HCT116 (cell line): ENCODE measurements around the gene PLCB2. TPM values are rescaled to one million over a fixed set of nuclear protein-coding genes. Genes with fewer than 3 reads are reported as not detected.
A peak's percentile ranks its signal among the peaks of the same experiment; 100 is the strongest.

Source experiments
- ATAC-seq: fragments of 200-7000 bp; cut with Tn5 transposase; 2 replicates; pipeline ENCODE4 v1.9.1; 2020; ENCODE audit warnings: mild to moderate bottlenecking, moderate library complexity
- BruUV-seq: library from RNA; stranded (reverse); fragments of 400-500 nt; replicated peaks from 2 replicates; lab custom pipeline; 2021; lab: Mats Ljungman, UMichigan
- CTCF ChIA-PET: fragments of 300-600 bp; sonication (Branson Sonifier 250); formaldehyde crosslinking; loops from one replicate; lab custom pipeline; 2021; ENCODE audit warnings: antibody characterized with exemption; lab: Charles Lee
- POLR2A ChIA-PET: fragments of 300-600, 350-600 bp; sonication (Branson Sonifier 250); formaldehyde crosslinking; loops from one replicate; lab custom pipeline; 2021; ENCODE audit warnings: antibody characterized with exemption; lab: Charles Lee
- RAD21 ChIA-PET, 2 experiments: fragments of 300-600 bp; sonication (Branson Sonifier 250); formaldehyde crosslinking; loops; one replicate each; lab custom pipeline; 2023; ENCODE audit warnings: low total read pairs in 2 of 2; ENCODE audit not compliant: uncharacterized antibody in 2 of 2, unreplicated experiment in 2 of 2, low non-redundant PET in 1 of 2; lab: Charles Lee
- DNase-seq: peaks from one replicate; pipeline ENCODE4 v3.0.0-alpha.2; 2010; ENCODE audit warnings: low read depth, low spot score
- H2AFZ ChIP-seq: fragments of 200-600 bp; shearing (Covaris generic), sonication (generic); 2 replicates; pipeline ENCODE4 v1.6.1; 2017; ENCODE audit warnings: low read depth, mixed run types, mixed read lengths, antibody characterized with exemption, low read length; ENCODE audit not compliant: poor library complexity, severe bottlenecking
- H3K27ac ChIP-seq: 2 replicates; pipeline ENCODE4 v1.5.1; 2012; ENCODE audit warnings: low read depth, low read length
- H3K27me3 ChIP-seq: fragments of 200-600 bp; sonication (generic); 2 replicates; pipeline ENCODE4 v1.6.1; 2016; ENCODE audit warnings: mixed run types, low read length, mixed read lengths; ENCODE audit not compliant: insufficient read depth
- H3K36me3 ChIP-seq, 2 experiments: fragments of 200-500 bp in 1 of 2; fragments of 200-600 bp in 1 of 2; sonication (Bioruptor generic) in 1 of 2; sonication (generic) in 1 of 2; 2 replicates each; pipeline versions ENCODE4 v1.5.1 to v1.6.1; 2014 to 2016; ENCODE audit warnings: low read length in 2 of 2, inconsistent platforms in 1 of 2, mixed read lengths in 1 of 2, mixed run types in 1 of 2; ENCODE audit not compliant: insufficient read depth in 2 of 2, control insufficient read depth in 1 of 2
- H3K4me1 ChIP-seq, 2 experiments: fragments of 200-600 bp in 1 of 2; sonication (generic) in 1 of 2; 2 replicates each; pipeline versions ENCODE4 v1.5.1 to v1.6.1; 2012 to 2017; ENCODE audit warnings: low read length in 2 of 2, inconsistent platforms in 1 of 2, mild to moderate bottlenecking in 1 of 2, mixed read lengths in 1 of 2, mixed run types in 1 of 2, moderate library complexity in 1 of 2; ENCODE audit not compliant: insufficient read depth in 2 of 2, control insufficient read depth in 1 of 2
- H3K4me2 ChIP-seq: fragments of 200-600 bp; sonication (generic); 2 replicates; pipeline ENCODE4 v1.6.1; 2017; ENCODE audit warnings: mixed run types, low read length, mixed read lengths
- H3K4me3 ChIP-seq, 2 experiments: fragments of 200-600 bp in 1 of 2; sonication (generic) in 1 of 2; replicated peaks in 1 of 2; 2 replicates each; pipeline ENCODE4 v1.5.1; 2011 to 2016; ENCODE audit warnings: low read length in 2 of 2, control low read depth in 1 of 2, low read depth in 1 of 2, mild to moderate bottlenecking in 1 of 2, mixed read lengths in 1 of 2, mixed run types in 1 of 2
- H3K79me2 ChIP-seq: fragments of 200-600 bp; sonication (generic); 2 replicates; pipeline ENCODE4 v1.6.1; 2017; ENCODE audit warnings: mild to moderate bottlenecking, mixed run types, low read length, moderate library complexity, mixed read lengths; ENCODE audit not compliant: insufficient read depth
- H3K9ac ChIP-seq: fragments of 200-600 bp; sonication (generic); 2 replicates; pipeline ENCODE4 v1.6.1; 2016; ENCODE audit warnings: low read length, mixed read lengths
- H3K9me2 ChIP-seq: fragments of 200-600 bp; sonication (generic), shearing (Covaris generic); 2 replicates; pipeline ENCODE4 v1.6.1; 2017; ENCODE audit warnings: mixed run types, mild to moderate bottlenecking, moderate library complexity; ENCODE audit not compliant: insufficient read depth
- H3K9me3 ChIP-seq, 2 experiments: fragments of 200-500 bp in 1 of 2; fragments of 200-600 bp in 1 of 2; sonication (Bioruptor generic) in 1 of 2; sonication (generic) in 1 of 2; 2 replicates each; pipeline ENCODE4 v1.6.1; 2014 to 2017; ENCODE audit warnings: low read length in 2 of 2, mixed read lengths in 2 of 2, inconsistent platforms in 1 of 2, low read depth in 1 of 2, mild to moderate bottlenecking in 1 of 2, mixed run types in 1 of 2, moderate library complexity in 1 of 2; ENCODE audit not compliant: control insufficient read depth in 1 of 2, insufficient read depth in 1 of 2
- H4K20me1 ChIP-seq: fragments of 200-600 bp; sonication (generic), shearing (Covaris generic); 2 replicates; pipeline ENCODE4 v1.6.1; 2017; ENCODE audit warnings: mixed run types, mild to moderate bottlenecking, moderate library complexity; ENCODE audit not compliant: insufficient read depth
- CBX3 ChIP-seq: IDR thresholded peaks from 2 replicates; pipeline ENCODE4 v1.6.1; 2012; ENCODE audit warnings: low read depth
- FOSL1 ChIP-seq: IDR thresholded peaks from 2 replicates; pipeline ENCODE4 v1.6.1; 2012; ENCODE audit warnings: low read depth
- RAD21 ChIP-seq: IDR thresholded peaks from 2 replicates; pipeline ENCODE4 v1.6.1; 2012; ENCODE audit warnings: low read depth, mild to moderate bottlenecking
- YY1 ChIP-seq: IDR thresholded peaks from 2 replicates; pipeline ENCODE4 v1.6.1; 2011; ENCODE audit warnings: low read length, low read depth, moderate library complexity, mild to moderate bottlenecking; ENCODE audit not compliant: insufficient replicate concordance; ENCODE audit errors: extremely low read depth
- ZBTB33 ChIP-seq: IDR thresholded peaks from 2 replicates; pipeline ENCODE4 v1.6.1; 2011; ENCODE audit warnings: mild to moderate bottlenecking, low read length, moderate library complexity; ENCODE audit not compliant: insufficient replicate concordance; ENCODE audit errors: extremely low read depth
- intact Hi-C: fragments of 100-400 bp; cut with micrococcal nuclease; formaldehyde crosslinking; loops from 2 replicates; pipeline ENCODE4 v1.10.0; 2022
- total RNA-seq: library from RNA; stranded (reverse); gene quantifications from one replicate; pipeline ENCODE4 v1.2.1, GENCODE V29; 2021; ENCODE audit not compliant: unreplicated experiment
- TF ChIP-seq, protein P1 (sequence below), 3 experiments: fragments of 200-600 bp in 1 of 3; sonication (generic) in 1 of 3; IDR thresholded peaks in 2 of 3; conservative IDR thresholded peaks in 1 of 3; 2 replicates each; pipeline ENCODE4 v1.5.1; 2012 to 2017; ENCODE audit warnings: low read depth in 2 of 3, low read length in 2 of 3, antibody characterized with exemption in 1 of 3, borderline replicate concordance in 1 of 3, control low read depth in 1 of 3, mild to moderate bottlenecking in 1 of 3, mixed read lengths in 1 of 3, mixed run types in 1 of 3, moderate library complexity in 1 of 3; ENCODE audit not compliant: insufficient read depth in 1 of 3
- TF ChIP-seq, protein P2 (sequence below): IDR thresholded peaks from 2 replicates; pipeline ENCODE4 v1.6.1; 2012

PLCB2 gene
- total RNA-seq, 1 experiment from 2014 or later: 2.8 TPM

DNA sequence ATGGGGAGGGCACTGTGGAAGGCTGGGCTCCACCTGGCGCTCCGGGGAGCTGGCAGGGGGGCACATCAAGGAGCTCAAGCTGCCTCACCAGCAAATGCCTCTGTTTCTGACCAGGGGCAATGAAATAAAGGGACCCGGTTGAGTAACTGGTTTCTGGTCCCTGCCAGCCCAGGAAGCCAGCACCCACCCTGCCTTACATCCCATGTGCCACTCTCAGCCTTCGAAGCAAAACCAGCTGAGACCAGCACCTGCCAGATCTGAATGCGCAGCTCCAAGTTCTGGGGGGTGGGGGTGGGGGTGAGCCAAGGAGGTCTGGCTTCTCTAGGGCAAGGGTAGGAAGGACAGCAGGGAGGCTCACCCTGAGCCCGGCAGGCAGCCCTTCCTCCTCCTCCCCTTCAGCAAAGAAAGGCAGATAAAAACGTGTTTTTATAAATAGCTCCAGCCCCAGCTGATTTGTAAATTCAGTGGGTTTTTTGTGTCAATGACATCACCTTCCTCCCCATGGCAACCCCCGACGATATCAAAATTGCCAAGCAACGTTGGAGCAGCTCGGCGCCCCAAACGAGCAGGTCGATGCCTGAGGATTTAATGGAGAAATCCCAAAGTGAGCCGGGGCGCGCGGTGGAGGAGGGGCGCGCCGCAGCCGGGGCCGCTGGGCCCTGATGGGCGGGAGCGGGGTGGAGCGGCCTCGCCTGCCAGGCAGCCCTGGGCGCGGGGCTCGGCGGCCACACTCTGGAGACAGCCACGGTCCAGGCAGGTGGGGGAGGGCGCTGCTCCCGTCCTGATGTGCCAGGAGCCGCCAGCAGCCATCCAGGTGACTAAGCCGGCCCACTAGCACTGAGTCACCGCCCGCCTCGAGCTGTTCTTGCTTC is 69.0 kb downstream of the PLCB2 start, which contains the start of gene PAK6:
PAK6 (plus strand) TSS at position 532 of the 872 bp plus-strand sequence. CDS start 25,723 bp downstream, outside the sequence.
- Histone ChIP-seq H3K4me2 (peak within 1 kb of the TSS; percentile 77), H3K79me2 (no peaks in the 10 kb centered on the region), H3K36me3 (no peaks in the 10 kb centered on the region), H3K4me1 (peaks cover 10 to 46% of the 10 kb centered on the region in 2 experiments), H3K27me3 (no peaks in the 10 kb centered on the region), H2AFZ (peak within 1 kb of the TSS; percentile 62)
- ChIA-PET RAD21 (no interaction called here), CTCF (interaction anchor here (1.2 to 2.9 kb wide), 5 partner anchors 21 to 71 kb away, joined by 3 to 18 read pairs (median 7); partner anchors contain the start of gene ANKRD63)
- TF ChIP-seq, protein P1, sequence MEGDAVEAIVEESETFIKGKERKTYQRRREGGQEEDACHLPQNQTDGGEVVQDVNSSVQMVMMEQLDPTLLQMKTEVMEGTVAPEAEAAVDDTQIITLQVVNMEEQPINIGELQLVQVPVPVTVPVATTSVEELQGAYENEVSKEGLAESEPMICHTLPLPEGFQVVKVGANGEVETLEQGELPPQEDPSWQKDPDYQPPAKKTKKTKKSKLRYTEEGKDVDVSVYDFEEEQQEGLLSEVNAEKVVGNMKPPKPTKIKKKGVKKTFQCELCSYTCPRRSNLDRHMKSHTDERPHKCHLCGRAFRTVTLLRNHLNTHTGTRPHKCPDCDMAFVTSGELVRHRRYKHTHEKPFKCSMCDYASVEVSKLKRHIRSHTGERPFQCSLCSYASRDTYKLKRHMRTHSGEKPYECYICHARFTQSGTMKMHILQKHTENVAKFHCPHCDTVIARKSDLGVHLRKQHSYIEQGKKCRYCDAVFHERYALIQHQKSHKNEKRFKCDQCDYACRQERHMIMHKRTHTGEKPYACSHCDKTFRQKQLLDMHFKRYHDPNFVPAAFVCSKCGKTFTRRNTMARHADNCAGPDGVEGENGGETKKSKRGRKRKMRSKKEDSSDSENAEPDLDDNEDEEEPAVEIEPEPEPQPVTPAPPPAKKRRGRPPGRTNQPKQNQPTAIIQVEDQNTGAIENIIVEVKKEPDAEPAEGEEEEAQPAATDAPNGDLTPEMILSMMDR (IDR thresholded peaks at IDR 0.05 in 2 of 3, conservative IDR thresholded peaks at IDR 0.05 in 1 of 3; ENCODE audit: borderline replicate concordance in 1 of 3, insufficient read depth in 1 of 3, low read depth in 2 of 3, low read length in 2 of 3): no peak
- TF ChIP-seq CBX3: 0 out of 2 replicates have a peak, but pooled peaks have one; percentile 28
- no peak for TF ChIP-seq ZBTB33
- peak; percentile 16 for TF ChIP-seq YY1
- peak; percentile 68 for TF ChIP-seq FOSL1
- TF ChIP-seq, protein P2, sequence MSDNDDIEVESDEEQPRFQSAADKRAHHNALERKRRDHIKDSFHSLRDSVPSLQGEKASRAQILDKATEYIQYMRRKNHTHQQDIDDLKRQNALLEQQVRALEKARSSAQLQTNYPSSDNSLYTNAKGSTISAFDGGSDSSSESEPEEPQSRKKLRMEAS: peak; percentile 52
- no peak for TF ChIP-seq RAD21
- TF ChIP-seq, all 23 proteins: peak for 4
- Histone ChIP-seq H3K27ac (peak within 1 kb of the TSS; percentile 12; the same call in 1 of the 2 replicates), H3K9me3 (no peaks in the 10 kb centered on the region), H3K9me2 (no peaks in the 10 kb centered on the region), H3K9ac (peak within 1 kb of the TSS; percentile 54), H3K4me3 (peak within 1 kb of the TSS; percentile 21 to 53), H4K20me1 (no peaks in the 10 kb centered on the region)
- no TSS peak for BruUV-seq
- peak; percentile 51 for DNase-seq
- POLR2A ChIA-PET: interaction anchor here (0.8 to 1.2 kb wide), 7 partner anchors 8 to 19 kb away, joined by 3 to 4 read pairs (median 3); no protein-coding TSS in a partner anchor
- ATAC-seq: peak; percentile 94
- intact Hi-C loops: no loop called here

Other genes with a start within 250 kb of the PLCB2 start
- 1.0 TPM for gene BMF, start 199.1 kb downstream of the PLCB2 start, total RNA-seq
- gene BUB1B, start 146.9 kb downstream of the PLCB2 start, total RNA-seq: 92.9 TPM
- 19.9 TPM for gene PAK6, start 68.9 kb downstream of the PLCB2 start, total RNA-seq
- 0.89 TPM for gene ANKRD63, start 24.9 kb downstream of the PLCB2 start, total RNA-seq
- gene INAFM2, start 15.8 kb upstream of the PLCB2 start, total RNA-seq: 8.8 TPM
- 15.6 TPM for gene CCDC9B, start 33.0 kb upstream of the PLCB2 start, total RNA-seq
- gene PHGR1, start 43.1 kb upstream of the PLCB2 start, total RNA-seq: 0.61 TPM
- 3.3 TPM for gene DISP2, start 50.3 kb upstream of the PLCB2 start, total RNA-seq
- 84.1 TPM for gene KNSTRN, start 74.8 kb upstream of the PLCB2 start, total RNA-seq
- 65.6 TPM for gene IVD, start 97.9 kb upstream of the PLCB2 start, total RNA-seq
- 25.0 TPM for gene BAHD1, start 133.0 kb upstream of the PLCB2 start, total RNA-seq
- 12.7 TPM for gene CHST14, start 163.0 kb upstream of the PLCB2 start, total RNA-seq